ENCODE results near the gene ID2.

The ID2 gene

GRCh38 chr2:8647462-8647857 is 34.4 kb upstream of the ID2 start:
- DNase-seq (ENCODE audit: insufficient read length, low spot score): no peak
- FAIRE-seq: no peak

GRCh38 chr2:8648441-8649213 is 33.2 kb upstream of the ID2 start:
- FAIRE-seq (no peak), DNase-seq (ENCODE audit: insufficient read length, low spot score) (no peak)

- DNase-seq (ENCODE audit: insufficient read length, low spot score) (no peak), FAIRE-seq (no peak)
Observed at GRCh38 chr2:8649718-8650117, 32.1 kb upstream of the ID2 start.

- no peak for FAIRE-seq
Observed at GRCh38 chr2:8650256-8650655, 31.6 kb upstream of the ID2 start.

GRCh38 chr2:8652774-8653426 is 29.0 kb upstream of the ID2 start:
- FAIRE-seq (no peak), DNase-seq (ENCODE audit: insufficient read length, low spot score) (no peak)

More at GRCh38 chr2:8650256-8650655, 31.6 kb upstream of the ID2 start:
- no peak for DNase-seq (ENCODE audit: insufficient read length, low spot score)

GRCh38 chr2:8653485-8653884 is 28.4 kb upstream of the ID2 start:
- no peak for DNase-seq (ENCODE audit: insufficient read length, low spot score)
- FAIRE-seq: no peak

- no peak for FAIRE-seq
- no peak for DNase-seq (ENCODE audit: insufficient read length, low spot score)
Observed at GRCh38 chr2:8654041-8654440, 27.8 kb upstream of the ID2 start.

GRCh38 chr2:8654483-8654882 is 27.4 kb upstream of the ID2 start:
- no peak for FAIRE-seq
- DNase-seq (ENCODE audit: insufficient read length, low spot score): no peak

GRCh38 chr2:8656160-8656641 is 25.7 kb upstream of the ID2 start:
- FAIRE-seq: no peak
- no peak for DNase-seq (ENCODE audit: insufficient read length, low spot score)

- DNase-seq (ENCODE audit: insufficient read length, low spot score): no peak
- FAIRE-seq: no peak
Observed at GRCh38 chr2:8656811-8657210, 25.0 kb upstream of the ID2 start.

- DNase-seq (ENCODE audit: insufficient read length, low spot score) (no peak), FAIRE-seq (no peak)
Observed at GRCh38 chr2:8657423-8658062, 24.3 kb upstream of the ID2 start.

- FAIRE-seq: no peak
- DNase-seq (ENCODE audit: insufficient read length, low spot score): no peak
Observed at GRCh38 chr2:8658064-8658862, 23.6 kb upstream of the ID2 start.

GRCh38 chr2:8659092-8659734 is 22.6 kb upstream of the ID2 start:
- no peak for FAIRE-seq

GRCh38 chr2:8659735-8660492 is 21.9 kb upstream of the ID2 start:
- FAIRE-seq: no peak
- DNase-seq (ENCODE audit: insufficient read length, low spot score): no peak

More at GRCh38 chr2:8659092-8659734, 22.6 kb upstream of the ID2 start:
- no peak for DNase-seq (ENCODE audit: insufficient read length, low spot score)

- FAIRE-seq (no peak), DNase-seq (ENCODE audit: insufficient read length, low spot score) (no peak)
Observed at GRCh38 chr2:8661235-8661634, 20.6 kb upstream of the ID2 start.

- no peak for FAIRE-seq
- DNase-seq (ENCODE audit: insufficient read length, low spot score): no peak
Observed at GRCh38 chr2:8661736-8662135, 20.1 kb upstream of the ID2 start.

GRCh38 chr2:8662239-8662879 is 19.5 kb upstream of the ID2 start:
- no peak for DNase-seq (ENCODE audit: insufficient read length, low spot score)
- no peak for FAIRE-seq

- DNase-seq (ENCODE audit: insufficient read length, low spot score): no peak
- FAIRE-seq: no peak
Observed at GRCh38 chr2:8663997-8664396, 17.9 kb upstream of the ID2 start.

GRCh38 chr2:8666581-8666980 is 15.3 kb upstream of the ID2 start:
- no peak for FAIRE-seq
- DNase-seq (ENCODE audit: insufficient read length, low spot score): no peak
